HG03354 (cell line): ENCODE data around the gene GRM6.

Experiments used
- ATAC-seq: cut with Tn5 transposase; IDR thresholded peaks from one replicate; pipeline ENCODE4 v1.9.1; 2021; ENCODE audit warnings: mild to moderate bottlenecking; ENCODE audit not compliant: unreplicated experiment, poor library complexity, severe bottlenecking

The GRM6 gene

DNA sequence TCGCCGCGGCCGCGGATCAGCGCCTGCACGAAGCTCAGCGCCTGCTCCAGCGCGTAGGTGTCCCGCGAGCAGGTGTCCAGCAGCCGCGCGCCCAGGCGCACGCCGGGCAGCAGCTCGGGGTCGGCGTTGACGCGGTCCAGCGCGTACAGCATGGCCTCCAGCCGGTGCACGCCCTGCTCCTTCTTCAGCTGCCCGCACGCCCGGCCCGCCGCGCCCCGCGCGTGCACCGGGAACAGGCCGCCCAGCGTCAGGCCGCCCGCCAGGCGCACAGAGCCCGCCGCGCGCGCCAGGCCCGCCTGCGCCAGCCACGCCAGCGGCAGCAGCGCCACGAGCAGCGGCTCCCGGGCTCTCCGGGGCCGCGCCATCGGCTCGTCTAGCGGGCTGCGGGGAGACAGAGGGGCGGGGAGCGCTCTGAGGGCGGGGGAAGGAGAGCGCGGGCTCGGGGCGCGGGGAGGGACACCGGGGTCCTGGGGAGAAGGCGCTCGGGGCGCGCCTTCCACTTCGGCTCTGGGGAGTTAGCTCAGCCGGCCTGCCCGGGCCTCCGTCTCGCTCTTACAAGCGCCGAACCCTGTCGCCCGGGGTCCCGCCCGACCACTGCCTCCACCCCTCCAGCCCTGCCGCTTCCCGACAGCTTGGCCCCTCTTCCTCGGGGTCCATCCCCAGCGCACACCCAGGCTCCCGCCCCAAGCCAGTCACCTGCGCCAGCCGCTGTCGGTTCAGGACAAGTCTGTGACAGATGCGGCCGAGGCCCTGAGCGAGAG is at the start of gene GRM6:
GRM6 (minus strand) TSS at position 741 of the 761 bp plus-strand sequence; CDS start at position 365, 376 bp downstream.
- ATAC-seq: no peak

DNA sequence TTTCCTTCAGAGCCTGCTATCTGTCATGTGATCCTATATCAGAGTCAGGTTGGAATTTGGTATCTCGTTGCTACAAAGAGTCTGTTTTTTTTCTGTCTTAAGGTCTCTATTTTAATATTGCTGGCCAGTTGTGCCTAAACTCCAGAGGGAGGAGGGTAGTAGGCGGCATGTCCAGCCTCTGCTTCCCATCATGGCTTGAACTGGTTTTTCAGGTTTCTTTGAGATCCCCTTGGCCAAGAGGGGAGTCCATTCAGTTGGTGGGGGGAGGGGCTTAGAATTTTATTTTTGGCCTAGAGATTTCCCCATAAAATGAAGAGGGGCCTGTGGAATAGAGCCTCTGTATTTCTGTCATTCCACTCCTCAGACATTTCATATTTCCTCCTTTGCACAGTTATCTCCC is 49.6 kb upstream of the GRM6 start:
- no peak for ATAC-seq

DNA sequence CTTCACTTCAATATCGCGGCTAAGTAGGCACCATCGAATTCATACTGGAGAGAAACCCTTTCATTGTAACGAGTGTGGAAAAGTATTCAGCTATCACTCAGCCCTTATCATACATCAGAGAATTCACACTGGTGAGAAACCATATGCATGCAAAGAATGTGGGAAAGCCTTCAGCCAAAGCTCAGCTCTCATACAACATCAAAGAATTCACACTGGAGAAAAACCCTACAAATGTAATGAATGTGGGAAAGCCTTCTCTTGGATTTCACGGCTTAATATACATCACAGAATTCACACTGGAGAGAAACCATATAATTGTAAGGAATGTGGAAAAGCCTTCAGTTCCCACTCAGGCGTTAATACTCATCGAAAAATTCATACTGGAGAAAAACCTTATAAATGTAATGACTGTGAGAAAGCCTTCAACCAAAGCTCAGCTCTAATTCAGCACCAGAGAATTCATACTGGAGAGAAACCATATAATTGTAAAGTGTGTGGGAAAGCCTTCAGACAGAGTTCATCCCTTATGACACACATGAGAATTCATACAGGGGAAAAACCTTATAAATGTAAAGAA is 38.0 kb upstream of the GRM6 start:
- ATAC-seq: no peak

DNA sequence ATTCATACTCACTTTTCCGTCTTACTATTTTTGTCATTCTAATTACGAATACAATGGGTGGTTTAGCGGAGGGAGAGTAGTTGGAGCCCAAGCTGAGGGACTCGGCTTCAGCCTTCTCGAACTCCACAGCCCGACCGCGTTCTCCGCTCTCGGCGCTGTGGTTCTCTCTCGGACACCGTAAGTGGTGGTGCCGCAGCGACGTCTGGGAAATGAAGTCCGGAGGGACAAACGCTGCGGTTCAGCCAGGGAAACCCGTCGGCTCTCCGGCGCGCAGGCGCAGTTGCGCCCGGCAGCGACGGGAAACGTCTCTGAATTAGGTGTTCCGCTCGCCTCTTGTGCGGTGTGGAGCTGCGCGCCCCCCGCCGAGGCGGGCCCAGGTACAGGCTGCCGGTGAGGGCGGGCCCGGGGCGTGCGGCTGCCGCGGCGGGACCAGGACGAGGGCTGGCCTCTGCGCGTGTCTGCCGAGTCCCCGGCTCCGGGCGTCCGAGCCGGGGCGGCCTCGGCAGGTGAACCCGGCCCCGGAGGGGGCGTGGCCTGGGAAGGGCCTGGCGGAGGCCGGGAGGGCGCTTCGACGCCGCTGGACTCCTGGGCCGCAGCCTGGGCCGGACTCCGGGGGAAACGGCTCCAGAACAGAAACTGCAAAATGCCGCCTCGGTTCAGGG is 28.5 kb upstream of the GRM6 start, which contains the start of gene ZNF879:
ZNF879 (plus strand) TSS at position 277 of the 662 bp plus-strand sequence. CDS start 1,201 bp downstream, outside the sequence.
- peak; percentile 96 for ATAC-seq

DNA sequence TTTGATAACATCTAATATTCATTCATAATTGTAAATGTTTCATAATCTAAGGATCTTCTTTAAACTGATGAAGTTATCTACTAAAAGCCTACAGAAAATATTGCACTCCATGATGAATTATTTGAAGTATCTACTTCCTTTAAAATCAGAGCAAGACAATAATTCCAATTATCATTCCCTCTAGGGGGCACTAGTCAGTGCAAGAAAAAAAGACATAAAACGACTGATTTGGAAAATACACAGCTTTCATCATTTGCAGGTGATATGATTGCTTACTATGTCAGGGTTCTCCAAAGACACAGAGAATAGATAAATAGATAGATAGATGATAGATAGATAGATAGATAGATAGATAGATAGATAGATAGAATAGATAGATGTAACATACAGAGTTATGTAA is 13.5 kb upstream of the GRM6 start:
- ATAC-seq: no peak

DNA sequence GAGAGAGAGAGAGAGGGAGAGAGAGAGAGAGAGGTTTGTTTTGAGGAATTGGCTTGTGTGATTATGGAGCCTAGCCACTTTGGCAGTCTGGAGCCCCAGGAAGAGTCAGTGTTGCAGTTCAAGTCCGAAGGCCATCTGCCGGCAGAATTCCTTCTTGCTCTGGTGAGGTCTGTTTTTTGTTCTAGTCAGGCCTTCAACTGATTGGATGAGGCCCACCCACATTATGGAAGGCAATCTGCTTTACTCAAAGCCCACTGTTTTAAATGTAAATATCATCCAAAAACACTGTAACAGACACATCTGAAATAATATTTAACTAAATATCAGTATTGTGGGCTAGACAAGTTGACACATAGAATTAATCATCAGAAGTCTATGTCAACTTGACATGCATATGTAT is 11.4 kb upstream of the GRM6 start:
- ATAC-seq: no peak

DNA sequence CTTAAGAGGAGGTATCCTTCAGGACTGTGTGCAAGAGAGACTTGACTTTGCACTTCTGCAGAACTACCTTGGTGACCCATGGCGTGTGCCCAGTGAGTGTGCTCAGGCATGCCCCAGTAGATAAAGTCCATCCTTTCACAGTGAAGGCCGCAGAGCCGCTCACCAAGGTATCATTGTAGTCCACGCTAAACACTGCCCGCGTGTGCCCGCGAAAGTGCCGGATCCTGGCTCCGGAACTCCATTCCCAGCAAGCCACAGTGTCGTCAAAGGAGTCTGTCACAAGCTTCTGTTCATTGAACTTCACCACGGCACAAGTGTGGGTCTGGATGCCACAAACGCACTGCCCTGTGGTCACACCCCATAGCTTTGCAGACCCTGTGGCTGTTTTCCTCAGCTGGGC is 3.3 kb upstream of the GRM6 start:
- no peak for ATAC-seq

DNA sequence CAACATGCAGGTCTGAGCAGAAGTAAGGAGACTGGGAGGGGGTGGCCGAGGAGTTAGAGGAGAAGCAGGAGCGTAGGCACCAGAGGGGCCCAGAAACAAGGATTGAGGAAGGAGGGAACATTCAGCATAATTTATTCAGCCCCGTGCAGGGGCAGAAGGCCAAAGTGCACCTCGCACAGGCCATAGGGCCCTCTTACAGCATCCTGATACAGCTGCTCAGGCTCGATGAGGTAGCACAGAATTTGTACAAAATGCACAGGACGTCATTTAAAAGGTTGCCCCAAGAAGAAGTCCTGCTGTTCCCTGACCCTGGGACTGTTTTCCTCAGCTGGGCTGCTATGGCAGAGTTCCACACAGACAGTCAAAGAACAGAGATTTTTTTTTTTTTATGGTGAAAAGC is 2.1 kb upstream of the GRM6 start:
- no peak for ATAC-seq

DNA sequence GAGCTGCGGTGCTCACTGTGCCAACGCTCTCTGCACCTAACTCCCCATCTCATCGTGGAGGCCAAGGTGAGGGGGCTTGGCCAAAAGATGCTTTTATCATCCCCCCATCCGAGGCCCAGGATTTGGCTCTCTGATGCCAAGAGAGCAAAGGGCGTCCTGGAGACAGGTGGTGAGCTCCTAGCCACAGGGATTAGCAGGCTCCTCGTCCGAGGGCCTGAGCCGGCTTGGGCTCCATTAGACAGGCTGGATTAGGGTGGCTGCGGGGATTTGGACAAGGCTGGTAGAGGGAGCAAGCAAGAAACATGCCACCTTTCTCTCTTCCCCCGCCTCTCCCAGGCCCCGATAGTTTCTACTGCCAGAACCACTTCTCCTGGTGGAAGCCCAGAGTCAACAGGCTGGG is 1.0 kb upstream of the GRM6 start:
- ATAC-seq: no peak

DNA sequence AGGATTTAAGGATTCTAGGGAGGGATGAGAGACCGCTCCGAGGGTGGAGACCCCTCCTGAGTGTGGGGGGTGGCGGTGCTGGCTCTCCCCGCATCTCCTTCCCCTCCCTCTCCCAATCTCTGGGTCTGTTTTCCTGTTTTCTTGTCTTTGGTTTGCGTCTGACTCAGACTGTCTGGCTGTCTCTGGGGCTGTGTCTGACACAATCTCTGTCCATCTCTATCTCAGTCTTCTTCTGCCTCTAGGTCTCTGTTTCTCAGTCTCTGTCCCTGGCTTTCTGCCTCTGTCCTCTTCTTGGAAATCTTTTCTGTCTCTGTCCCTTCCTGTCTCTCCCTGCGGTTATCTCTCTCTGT is 196 bp upstream of the GRM6 start:
- no peak for ATAC-seq

DNA sequence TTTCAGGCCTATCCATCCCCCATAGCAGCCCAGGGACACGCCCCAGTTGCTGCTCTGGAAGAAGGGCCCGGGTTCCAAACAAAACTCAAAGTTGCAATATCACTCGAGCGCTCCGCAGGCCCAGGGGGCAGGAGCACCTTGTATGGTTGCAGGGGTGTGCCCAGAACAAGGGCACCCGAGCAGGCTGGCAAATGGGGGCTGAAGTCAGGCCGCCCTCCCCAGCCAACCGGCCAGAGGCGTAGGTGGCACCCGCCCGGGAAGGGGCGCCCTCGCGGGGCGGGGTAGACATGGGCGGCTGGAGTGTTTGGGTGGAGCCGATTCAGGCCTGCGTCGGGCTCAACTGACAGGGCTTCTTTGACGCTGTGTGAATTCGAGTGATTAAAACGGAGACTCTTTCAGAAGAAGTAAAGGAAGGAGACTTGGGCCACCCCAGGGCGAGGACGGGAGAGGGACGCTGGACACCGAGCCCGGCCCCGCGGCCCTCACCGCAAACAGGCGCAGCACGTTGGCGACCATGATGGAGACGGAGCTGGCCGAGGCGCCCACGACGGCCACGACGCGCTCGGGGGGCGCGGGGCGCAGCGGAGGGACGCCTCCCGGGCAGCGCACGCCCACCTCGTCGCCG is 1.1 kb downstream of the GRM6 start:
- ATAC-seq: no peak

DNA sequence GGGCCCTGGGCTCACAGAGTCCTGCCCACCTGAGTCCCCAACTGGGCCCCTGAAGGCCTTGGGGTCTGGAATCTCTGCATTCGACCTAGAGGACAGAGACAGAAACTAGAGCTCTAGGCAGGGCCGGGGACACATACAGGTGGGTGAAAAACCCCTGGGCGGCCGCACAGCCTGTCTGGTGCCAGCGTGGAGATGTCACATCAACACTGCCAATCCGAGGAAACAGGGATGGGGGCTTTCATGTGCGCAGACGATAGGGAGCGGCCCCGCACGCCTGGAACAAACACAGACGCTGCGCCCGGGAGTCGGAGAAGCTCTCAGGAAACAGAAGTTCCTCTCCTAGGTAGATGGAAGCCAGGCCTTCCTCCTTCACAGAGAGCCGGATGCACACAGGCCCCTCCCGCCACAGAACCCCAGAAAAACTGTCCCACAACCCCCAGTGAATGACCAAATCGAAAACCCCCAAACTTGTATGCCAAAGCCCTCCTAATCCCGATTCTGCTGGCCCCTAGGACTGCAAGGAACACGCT is 1.8 kb downstream of the GRM6 start:
- no peak for ATAC-seq

DNA sequence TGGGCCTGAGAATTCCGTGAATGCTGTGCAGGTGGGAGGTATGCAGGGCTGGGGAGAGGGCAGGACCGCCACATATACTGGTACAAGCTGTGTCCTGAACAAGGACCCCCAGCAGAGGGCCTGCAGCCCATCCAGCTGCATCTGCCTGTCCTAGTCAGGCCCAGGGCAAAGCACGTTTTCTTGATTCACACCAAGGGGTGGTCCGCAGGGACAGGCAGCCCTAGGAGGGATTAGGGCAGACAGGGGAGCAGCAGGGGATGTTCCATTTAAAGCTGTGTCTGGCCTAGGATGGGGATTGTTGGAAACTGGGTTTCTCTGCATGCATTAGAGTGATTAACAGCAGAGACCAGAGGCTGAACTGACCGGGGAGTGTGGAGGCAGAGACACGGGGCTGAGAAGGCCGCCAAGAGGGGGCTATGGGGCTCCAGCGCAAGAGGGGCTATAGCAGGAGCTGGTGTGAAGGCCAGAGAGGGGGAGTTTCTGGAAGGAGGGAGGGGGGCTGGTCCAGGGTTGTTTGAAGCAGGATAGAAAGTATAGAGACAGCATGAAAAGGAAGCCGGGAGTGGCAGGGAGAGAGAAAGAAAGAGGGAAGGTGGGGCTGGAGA is 2.7 kb downstream of the GRM6 start:
- ATAC-seq: no peak

DNA sequence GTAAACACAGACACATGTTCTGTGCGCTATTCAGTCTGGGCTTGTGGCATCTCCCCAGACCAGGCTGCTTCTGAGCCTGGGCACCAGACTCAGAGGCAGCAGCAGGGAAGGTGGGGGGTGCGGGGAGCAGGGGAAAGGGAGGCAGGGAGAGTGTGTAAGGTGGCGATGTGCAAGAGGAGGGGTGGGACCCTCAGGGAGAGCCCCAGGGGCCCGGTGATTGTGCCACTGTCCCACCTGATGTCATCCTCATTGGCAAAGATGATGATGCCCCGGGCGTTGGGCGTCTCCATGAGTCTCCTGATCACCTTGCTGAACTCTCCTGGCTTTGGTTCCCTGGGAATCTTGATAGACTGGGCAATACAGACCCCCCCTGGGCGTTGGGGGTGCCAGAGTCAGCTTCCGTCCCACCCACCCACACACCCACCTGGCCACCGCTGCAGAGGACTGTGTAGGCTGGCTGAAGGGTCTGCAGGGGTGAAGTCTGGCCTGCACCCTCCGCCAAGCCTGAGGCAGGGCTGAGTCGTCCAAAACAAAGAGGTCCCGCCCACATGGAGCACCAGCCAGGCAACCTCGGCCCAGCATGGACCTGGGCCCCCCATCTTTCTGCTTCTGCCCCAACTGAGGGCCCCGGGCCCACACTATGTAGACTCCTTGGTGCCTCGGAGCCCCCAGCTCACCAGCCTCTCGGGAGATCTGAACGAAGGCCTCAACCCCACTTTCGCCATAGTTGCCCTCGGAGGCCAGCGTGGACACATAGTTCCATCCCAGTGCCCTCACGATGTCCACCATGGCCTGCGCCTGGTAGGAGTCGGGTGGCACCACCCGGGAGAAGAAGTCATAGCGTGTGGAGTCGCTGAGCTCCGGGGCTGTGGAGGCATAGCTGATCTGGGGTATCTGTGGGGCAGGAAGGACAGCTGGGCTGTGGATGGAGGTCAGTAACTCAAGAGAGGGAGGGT is 3.7 kb downstream of the GRM6 start:
- ATAC-seq: no peak

DNA sequence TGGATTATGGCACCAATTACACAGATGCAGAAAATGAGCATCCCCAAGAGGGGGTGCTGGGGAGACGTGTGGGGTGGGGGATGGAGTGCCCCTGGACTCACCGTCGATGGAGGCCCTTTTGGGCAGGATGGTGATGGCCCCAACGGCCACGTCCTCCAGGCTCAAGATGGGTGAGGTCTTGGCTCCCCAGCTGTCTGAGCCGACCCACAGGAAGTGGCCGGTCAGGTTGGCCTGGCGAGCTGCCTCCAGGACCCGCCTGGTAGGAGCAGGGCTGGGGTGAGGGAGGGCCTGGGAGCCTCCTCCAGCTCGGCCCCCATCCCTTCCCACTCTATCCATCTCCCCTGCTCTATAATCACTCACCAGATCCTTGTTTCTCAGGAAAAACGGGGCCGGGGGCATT is 4.6 kb downstream of the GRM6 start:
- ATAC-seq: no peak

DNA sequence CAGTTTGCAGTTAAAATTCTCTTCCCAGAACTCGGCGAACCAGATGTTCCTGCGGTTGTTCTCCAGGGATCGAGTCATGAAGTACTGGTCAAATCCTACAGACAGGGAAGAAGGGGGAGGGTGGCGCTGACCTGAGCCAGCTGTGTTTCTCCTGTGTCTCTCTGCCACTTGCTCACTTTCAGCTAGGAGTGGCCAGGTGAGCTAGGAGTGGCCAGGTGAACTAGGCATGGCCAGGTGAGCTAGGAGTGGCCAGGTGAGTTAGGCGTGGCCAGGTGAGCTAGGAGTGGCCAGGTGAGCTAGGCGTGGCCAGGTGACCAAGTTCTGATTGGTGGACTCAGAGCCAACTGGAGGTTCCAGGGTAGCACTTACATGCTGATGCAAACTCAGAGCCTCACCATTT is 5.8 kb downstream of the GRM6 start:
- no peak for ATAC-seq

DNA sequence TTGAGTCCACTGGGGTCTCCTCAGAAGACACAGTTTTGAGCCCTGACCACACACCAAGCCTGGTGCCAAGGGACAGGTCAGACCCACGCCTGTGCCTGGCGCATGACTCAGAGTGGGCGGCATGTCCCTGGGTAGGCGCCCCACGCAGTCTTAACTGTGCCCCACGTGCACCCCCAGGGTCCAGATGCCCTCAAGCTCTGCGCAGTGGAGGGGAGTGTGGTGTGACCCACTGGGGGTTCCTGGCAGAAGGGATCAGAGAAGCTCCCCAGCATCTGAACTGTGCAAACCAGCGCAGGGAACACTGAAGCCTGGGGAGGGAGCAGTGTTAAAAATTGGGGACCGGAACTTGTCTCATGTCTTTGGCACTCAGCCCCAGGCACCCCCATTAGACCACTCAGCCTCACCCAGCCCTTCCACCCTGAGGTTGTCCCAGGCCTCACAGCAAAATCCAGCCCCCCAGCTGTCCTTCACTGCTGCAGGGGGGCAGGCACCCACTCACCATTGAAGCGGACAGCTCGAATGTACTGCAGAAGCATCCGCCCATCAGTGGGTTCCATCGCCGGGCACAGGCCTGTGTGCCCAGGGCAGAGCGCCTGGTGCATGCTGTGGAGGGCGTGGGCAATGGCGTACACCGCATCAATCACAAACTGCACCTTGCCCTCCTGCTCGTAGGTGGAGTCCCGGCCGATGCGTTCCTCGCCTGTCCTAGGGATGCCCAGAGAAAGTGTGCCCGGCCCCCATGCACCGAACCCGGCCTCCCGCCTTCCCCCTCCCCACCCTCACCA is 6.5 kb downstream of the GRM6 start:
- no peak for ATAC-seq

DNA sequence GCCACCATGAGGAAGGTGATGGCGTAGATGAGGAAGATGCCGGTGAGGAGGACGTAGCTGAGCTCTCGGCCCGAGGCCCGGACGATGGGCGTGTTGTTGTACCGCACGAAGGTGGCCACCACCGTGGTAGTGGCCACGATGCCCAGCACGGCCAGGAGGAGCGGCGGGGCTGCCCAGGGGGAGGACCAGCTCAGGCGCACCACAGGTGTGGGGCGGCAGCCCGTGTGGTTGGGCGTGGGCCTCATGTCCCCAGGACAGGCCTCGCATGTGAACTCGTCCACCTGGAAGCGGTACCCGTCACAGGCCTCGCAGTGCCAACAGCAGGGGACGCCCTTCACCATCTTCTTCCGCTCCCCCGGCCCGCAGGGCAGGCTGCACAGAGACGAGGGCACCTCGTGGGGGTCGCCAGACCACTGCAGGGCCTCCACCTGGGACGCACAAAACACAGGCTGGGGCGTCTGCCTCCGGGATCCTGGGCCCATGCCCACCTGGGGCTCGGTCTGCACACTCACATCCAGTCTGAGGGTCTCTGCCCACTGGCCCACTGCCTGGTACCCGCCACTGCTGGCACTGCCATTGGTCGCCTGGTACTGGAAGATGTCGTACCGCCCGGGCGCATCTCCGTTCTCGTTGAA is 8.7 kb downstream of the GRM6 start:
- ATAC-seq: no peak
